Neural progenitor cell (in vitro differentiated cells): Measurements from ENCODE around the gene IRX3. TPM values are rescaled to one million over a fixed set of nuclear protein-coding genes. Genes with fewer than 3 reads are reported as not detected.

ENCODE experiments used
- DNase-seq: peaks from one replicate; pipeline ENCODE4 v3.0.0-alpha.2; 2016; ENCODE audit warnings: low spot score
- H2AFZ ChIP-seq: fragments of 200-600 bp; sonication (generic); replicated peaks from 2 replicates; pipeline ENCODE4 v1.6.1; 2016; ENCODE audit warnings: antibody characterized with exemption
- H3F3A ChIP-seq: fragments of 200-600 bp; sonication (generic); 2 replicates; pipeline ENCODE4 v1.6.1; 2016; ENCODE audit warnings: antibody characterized with exemption, low read depth
- H3K27ac ChIP-seq: fragments of 200-600 bp; sonication (generic); 2 replicates; pipeline ENCODE4 v1.5.1; 2016; ENCODE audit warnings: mild to moderate bottlenecking
- H3K27me3 ChIP-seq: fragments of 200-600 bp; sonication (generic); 2 replicates; pipeline ENCODE4 v1.6.1; 2016; ENCODE audit warnings: mild to moderate bottlenecking, moderate library complexity
- H3K36me3 ChIP-seq: fragments of 200-600 bp; sonication (generic); 2 replicates; pipeline ENCODE4 v1.5.1; 2016
- H3K4me1 ChIP-seq: fragments of 200-600 bp; sonication (generic); 2 replicates; pipeline ENCODE4 v1.6.1; 2016; ENCODE audit warnings: mixed run types
- H3K4me2 ChIP-seq: fragments of 200-600 bp; sonication (generic); 2 replicates; pipeline ENCODE4 v1.6.1; 2016
- H3K4me3 ChIP-seq: fragments of 200-600 bp; sonication (generic); 2 replicates; pipeline ENCODE4 v1.5.1; 2016
- H3K79me2 ChIP-seq: fragments of 200-600 bp; sonication (generic); 2 replicates; pipeline ENCODE4 v1.6.1; 2016; ENCODE audit warnings: low read depth
- H3K9ac ChIP-seq: fragments of 200-600 bp; sonication (generic); 2 replicates; pipeline ENCODE4 v1.6.1; 2016
- H3K9me3 ChIP-seq: fragments of 200-600 bp; sonication (generic); 2 replicates; pipeline ENCODE4 v1.5.1; 2016; ENCODE audit warnings: low read depth
- H4K20me1 ChIP-seq: fragments of 200-600 bp; sonication (generic); 2 replicates; pipeline ENCODE4 v1.6.1; 2016; ENCODE audit warnings: low read depth
- H3K27ac Mint-ChIP-seq: 3 replicates; pipeline ENCODE4 v1.8.0; 2021; ENCODE audit warnings: mixed read lengths
- H3K27me3 Mint-ChIP-seq: 2 replicates; pipeline ENCODE4 v1.8.0; 2022; ENCODE audit warnings: low read depth, mild to moderate bottlenecking, inconsistent platforms, moderate library complexity, mixed read lengths; ENCODE audit not compliant: insufficient read depth
- H3K36me3 Mint-ChIP-seq: 3 replicates; pipeline ENCODE4 v1.8.0; 2021; ENCODE audit warnings: mixed read lengths
- H3K4me1 Mint-ChIP-seq: 3 replicates; pipeline ENCODE4 v1.8.0; 2021; ENCODE audit warnings: mixed read lengths
- H3K4me3 Mint-ChIP-seq: 3 replicates; pipeline ENCODE4 v1.8.0; 2021; ENCODE audit warnings: mild to moderate bottlenecking, moderate library complexity, mixed read lengths
- H3K9me3 Mint-ChIP-seq: 3 replicates; pipeline ENCODE4 v1.8.0; 2020; ENCODE audit warnings: mixed read lengths
- EZH2 ChIP-seq: fragments of 200-600 bp; sonication (generic); IDR thresholded peaks from 2 replicates; pipeline ENCODE4 v1.6.1; 2017; ENCODE audit warnings: antibody characterized with exemption, mild to moderate bottlenecking, moderate library complexity
- EZH2phosphoT487 ChIP-seq: fragments of 200-600 bp; sonication (generic); IDR thresholded peaks from 2 replicates; pipeline ENCODE4 v1.6.1; 2017; ENCODE audit warnings: antibody characterized with exemption
- total RNA-seq: library from RNA; depleted of rRNA; stranded (reverse); fragments of >200 nt; gene quantifications from 2 replicates; pipeline ENCODE4 v1.2.3, GENCODE V29; 2015; ENCODE audit warnings: low replicate concordance
- TF ChIP-seq, protein P1 (sequence below): fragments of 200-600 bp; sonication (generic); IDR thresholded peaks from 2 replicates; pipeline ENCODE4 v1.5.1; 2017; ENCODE audit warnings: antibody characterized with exemption, mild to moderate bottlenecking

The IRX3 gene
- total RNA-seq, 1 donor from 2014 or later, result 9.1 TPM

- no peak for TF ChIP-seq EZH2
- TF ChIP-seq, protein P1, sequence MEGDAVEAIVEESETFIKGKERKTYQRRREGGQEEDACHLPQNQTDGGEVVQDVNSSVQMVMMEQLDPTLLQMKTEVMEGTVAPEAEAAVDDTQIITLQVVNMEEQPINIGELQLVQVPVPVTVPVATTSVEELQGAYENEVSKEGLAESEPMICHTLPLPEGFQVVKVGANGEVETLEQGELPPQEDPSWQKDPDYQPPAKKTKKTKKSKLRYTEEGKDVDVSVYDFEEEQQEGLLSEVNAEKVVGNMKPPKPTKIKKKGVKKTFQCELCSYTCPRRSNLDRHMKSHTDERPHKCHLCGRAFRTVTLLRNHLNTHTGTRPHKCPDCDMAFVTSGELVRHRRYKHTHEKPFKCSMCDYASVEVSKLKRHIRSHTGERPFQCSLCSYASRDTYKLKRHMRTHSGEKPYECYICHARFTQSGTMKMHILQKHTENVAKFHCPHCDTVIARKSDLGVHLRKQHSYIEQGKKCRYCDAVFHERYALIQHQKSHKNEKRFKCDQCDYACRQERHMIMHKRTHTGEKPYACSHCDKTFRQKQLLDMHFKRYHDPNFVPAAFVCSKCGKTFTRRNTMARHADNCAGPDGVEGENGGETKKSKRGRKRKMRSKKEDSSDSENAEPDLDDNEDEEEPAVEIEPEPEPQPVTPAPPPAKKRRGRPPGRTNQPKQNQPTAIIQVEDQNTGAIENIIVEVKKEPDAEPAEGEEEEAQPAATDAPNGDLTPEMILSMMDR, result no peak
- Histone ChIP-seq H3F3A (no peaks in the 10 kb centered on the region), H3K9ac (no peak overlapping the region), H4K20me1 (no peaks in the 10 kb centered on the region), H2AFZ (peak overlapping the region; percentile 50), H3K27ac (no peak overlapping the region), H3K36me3 (no peaks in the 10 kb centered on the region), H3K9me3 (no peaks in the 10 kb centered on the region), H3K4me2 (no peak overlapping the region), H3K4me1 (no peaks in the 10 kb centered on the region), H3K79me2 (no peaks in the 10 kb centered on the region), H3K4me3 (no peak overlapping the region), H3K27me3 (no peaks in the 10 kb centered on the region)
- H3K4me3 Mint-ChIP-seq, result no peak overlapping the region
- peaks cover 11% of the 10 kb centered on the region for H3K4me1 Mint-ChIP-seq
- peaks cover 2% of the 10 kb centered on the region for H3K36me3 Mint-ChIP-seq
- DNase-seq, result no peak
- H3K27ac Mint-ChIP-seq, result no peak overlapping the region
- H3K9me3 Mint-ChIP-seq, result peaks cover 1% of the 10 kb centered on the region
- peaks cover 3% of the 10 kb centered on the region for H3K27me3 Mint-ChIP-seq
Observed at GRCh38 chr16:54268766-54269165, 17.8 kb downstream of the IRX3 start.

GRCh38 chr16:54268340-54268739 is 18.2 kb downstream of the IRX3 start:
- no peak for TF ChIP-seq EZH2
- peaks cover 3% of the 10 kb centered on the region for H3K27me3 Mint-ChIP-seq
- Histone ChIP-seq H2AFZ (peak overlapping the region; percentile 50), H3K4me3 (no peak overlapping the region), H3K9me3 (no peaks in the 10 kb centered on the region), H3K79me2 (no peaks in the 10 kb centered on the region), H3K4me1 (no peaks in the 10 kb centered on the region), H3F3A (no peaks in the 10 kb centered on the region), H3K27me3 (no peaks in the 10 kb centered on the region), H3K9ac (no peak overlapping the region), H3K36me3 (no peaks in the 10 kb centered on the region), H3K4me2 (no peak overlapping the region), H3K27ac (no peak overlapping the region), H4K20me1 (no peaks in the 10 kb centered on the region)
- H3K4me1 Mint-ChIP-seq, result peaks cover 11% of the 10 kb centered on the region
- peaks cover 3% of the 10 kb centered on the region for H3K9me3 Mint-ChIP-seq
- no peaks in the 10 kb centered on the region for H3K36me3 Mint-ChIP-seq
- no peak overlapping the region for H3K4me3 Mint-ChIP-seq
- H3K27ac Mint-ChIP-seq, result no peak overlapping the region
- no peak for DNase-seq

GRCh38 chr16:54266363-54266955 is 20.1 kb downstream of the IRX3 start:
- Histone ChIP-seq H3K4me2 (no peak overlapping the region), H4K20me1 (no peaks in the 10 kb centered on the region), H3F3A (no peaks in the 10 kb centered on the region), H3K27me3 (no peaks in the 10 kb centered on the region), H3K27ac (no peak overlapping the region), H2AFZ (no peak overlapping the region), H3K4me1 (no peaks in the 10 kb centered on the region), H3K36me3 (no peaks in the 10 kb centered on the region), H3K9ac (no peak overlapping the region), H3K79me2 (no peaks in the 10 kb centered on the region), H3K9me3 (no peaks in the 10 kb centered on the region), H3K4me3 (no peak overlapping the region)
- no peak overlapping the region for H3K4me3 Mint-ChIP-seq
- TF ChIP-seq EZH2 (no peak), EZH2phosphoT487 (no peak)
- TF ChIP-seq, protein P1, result no peak
- H3K36me3 Mint-ChIP-seq, result no peaks in the 10 kb centered on the region
- peaks cover 12% of the 10 kb centered on the region for H3K9me3 Mint-ChIP-seq
- peaks cover 4% of the 10 kb centered on the region for H3K27me3 Mint-ChIP-seq
- peaks cover 11% of the 10 kb centered on the region for H3K4me1 Mint-ChIP-seq
- no peak overlapping the region for H3K27ac Mint-ChIP-seq
- no peak for DNase-seq

DNA sequence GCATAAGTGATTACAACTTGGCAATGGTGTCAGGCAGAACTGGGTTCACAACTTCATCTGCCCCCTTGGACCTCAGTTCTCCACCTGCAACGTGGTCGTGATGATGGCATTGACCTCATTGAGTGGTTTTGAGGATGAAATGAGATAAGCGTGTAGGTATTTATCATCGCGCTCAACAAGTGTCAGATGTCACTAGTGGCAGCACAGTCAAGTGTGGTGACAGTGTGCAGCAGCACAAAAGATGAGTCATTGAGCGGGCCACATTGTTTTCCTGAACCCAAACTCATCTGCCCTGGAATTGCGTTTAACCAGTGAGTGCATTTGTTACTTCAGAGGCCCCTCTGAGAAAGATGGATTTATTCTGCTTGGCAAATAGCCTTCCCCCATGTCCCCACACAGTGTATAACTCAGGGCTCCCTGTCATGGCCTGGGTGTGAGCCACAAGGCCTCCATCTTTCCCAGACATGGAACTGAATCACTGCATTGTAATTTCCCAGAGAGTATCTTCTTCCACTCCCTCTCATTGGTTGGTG is 20.9 kb downstream of the IRX3 start:
- H3K27me3 Mint-ChIP-seq, result peaks cover 4% of the 10 kb centered on the region

More for the DNA sequence above, 20.9 kb downstream of the IRX3 start:
- Histone ChIP-seq H3K4me2 (no peak overlapping the region), H3F3A (no peaks in the 10 kb centered on the region), H3K27ac (no peak overlapping the region), H2AFZ (no peak overlapping the region), H3K9me3 (no peaks in the 10 kb centered on the region), H4K20me1 (no peaks in the 10 kb centered on the region), H3K4me1 (no peaks in the 10 kb centered on the region), H3K27me3 (no peaks in the 10 kb centered on the region), H3K36me3 (no peaks in the 10 kb centered on the region), H3K79me2 (no peaks in the 10 kb centered on the region), H3K4me3 (no peak overlapping the region), H3K9ac (no peak overlapping the region)
- DNase-seq, result no peak
- H3K36me3 Mint-ChIP-seq, result no peaks in the 10 kb centered on the region
- no peak overlapping the region for H3K27ac Mint-ChIP-seq
- peaks cover 12% of the 10 kb centered on the region for H3K9me3 Mint-ChIP-seq
- H3K4me3 Mint-ChIP-seq, result no peak overlapping the region
- H3K4me1 Mint-ChIP-seq, result peaks cover 11% of the 10 kb centered on the region
- TF ChIP-seq, protein P1, result no peak
- TF ChIP-seq EZH2, result no peak
- no peak for TF ChIP-seq EZH2phosphoT487
